Measurements from ENCODE around the gene RNF7. TPM values are rescaled to one million over a fixed set of nuclear protein-coding genes. Genes with fewer than 3 reads are reported as not detected.

The RNF7 gene
- total RNA-seq, 2 donors from 2014 or later, result 114 to 125 TPM

Other genes starting within 250 kb of the RNF7 start
- gene GRK7, start 25.1 kb downstream of the RNF7 start, total RNA-seq, result not detected
- gene ATP1B3, start 138.3 kb downstream of the RNF7 start, total RNA-seq, result 100 to 1,000 TPM; 397 to 503 TPM